Measurements from ENCODE around the gene SEMG2.

DNA sequence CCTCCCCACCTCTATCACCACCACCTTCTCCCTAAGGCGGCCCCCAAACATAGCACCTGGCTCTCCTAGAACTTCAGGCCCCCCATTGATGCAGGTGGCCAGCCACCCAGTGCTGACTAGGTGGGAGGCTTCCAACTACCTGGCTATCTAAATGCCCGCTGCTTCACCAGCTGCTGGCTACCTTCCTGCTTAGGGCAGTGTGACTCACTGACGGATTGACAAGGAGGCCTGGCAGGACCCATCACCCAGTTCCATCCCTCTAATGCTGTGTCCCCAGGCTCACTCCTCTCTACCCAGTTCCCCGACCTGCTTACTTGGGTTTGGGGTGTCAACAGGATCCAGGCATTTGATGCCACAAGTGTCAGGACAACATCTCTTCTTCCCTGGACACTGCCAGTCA, 32.1 kb downstream of the SEMG2 start:
- TF ChIP-seq EZH2 (IDR thresholded peaks at IDR 0.05; ENCODE audit: insufficient read depth, poor library complexity, severe bottlenecking) (no peak), EZH2phosphoT487 (IDR thresholded peaks at IDR 0.05; ENCODE audit: insufficient read depth, low read depth) (no peak)
